NCI-H2171 (cell line): ENCODE measurements around the gene RELT.
A peak's percentile ranks its signal among the peaks of the same experiment; 100 is the strongest.

Experiments
- DNase-seq: peaks from one replicate; lab custom pipeline; 2025; lab: John Stamatoyannopoulos, UW

The RELT gene

GRCh38 chr11:73348838-73349237, 27.4 kb upstream of the RELT start:
- DNase-seq: no peak

GRCh38 chr11:73349633-73350032, 26.6 kb upstream of the RELT start:
- DNase-seq: no peak

GRCh38 chr11:73350908-73351636, 25.1 kb upstream of the RELT start:
- peak; percentile 40 for DNase-seq

- no peak for DNase-seq
Observed at GRCh38 chr11:73353422-73353821, 22.8 kb upstream of the RELT start.

GRCh38 chr11:73355109-73355508, 21.1 kb upstream of the RELT start:
- no peak for DNase-seq

- DNase-seq: no peak
Observed at GRCh38 chr11:73356979-73357860, 19.0 kb upstream of the RELT start.

- DNase-seq: no peak
Observed at GRCh38 chr11:73358071-73358470, 18.1 kb upstream of the RELT start.

GRCh38 chr11:73359341-73359740, 16.9 kb upstream of the RELT start:
- no peak for DNase-seq

GRCh38 chr11:73359930-73360742, 16.1 kb upstream of the RELT start:
- DNase-seq: peak; percentile 31

GRCh38 chr11:73360743-73361369, 15.3 kb upstream of the RELT start:
- no peak for DNase-seq

GRCh38 chr11:73361953-73362776, 14.0 kb upstream of the RELT start:
- DNase-seq: no peak

- DNase-seq: no peak
Observed at GRCh38 chr11:73363147-73363546, 13.1 kb upstream of the RELT start.

GRCh38 chr11:73365352-73366264, 10.6 kb upstream of the RELT start:
- no peak for DNase-seq

GRCh38 chr11:73366265-73366610, 10.0 kb upstream of the RELT start:
- DNase-seq: no peak

GRCh38 chr11:73366953-73367352, 9.2 kb upstream of the RELT start:
- no peak for DNase-seq

GRCh38 chr11:73367482-73368024, 8.6 kb upstream of the RELT start:
- no peak for DNase-seq

GRCh38 chr11:73372375-73372993, 3.7 kb upstream of the RELT start:
- no peak for DNase-seq

- no peak for DNase-seq
Observed at GRCh38 chr11:73374151-73374550, 2.0 kb upstream of the RELT start.

GRCh38 chr11:73375830-73376159, 404 bp upstream of the RELT start:
- DNase-seq: no peak
